ENCODE results near the gene POTEJ. TPM values are rescaled to one million over a fixed set of nuclear protein-coding genes. Genes with fewer than 3 reads are reported as not detected.
"Not testable (repeated sequence)": the region's sequence is repeated elsewhere in the genome, so short reads cannot be mapped to it uniquely, and the experiment has no call there.

POTEJ gene
- total and polyA plus RNA-seq, 2 donors (not counting 1 experiment from before 2014, with no cell fraction given) = not detected

DNA sequence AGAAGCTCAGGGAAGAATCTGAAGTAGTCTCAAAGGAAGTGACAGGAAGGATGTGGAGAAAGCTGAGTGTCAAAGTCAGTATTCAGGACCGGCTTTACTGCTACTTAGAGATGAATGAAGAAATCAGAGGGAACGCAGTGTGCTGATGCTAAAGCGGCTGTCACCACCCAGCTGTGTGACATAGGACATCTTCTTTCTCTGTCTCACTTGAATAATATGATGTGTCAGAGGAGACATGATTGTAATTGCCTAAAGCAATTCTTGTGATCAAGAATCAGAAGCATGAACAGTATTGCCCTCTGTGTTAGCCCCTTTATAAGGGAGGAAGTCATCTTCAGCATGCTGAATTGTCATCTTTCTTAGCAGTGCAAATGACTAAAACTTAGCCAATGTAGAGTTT is 92.0 kb downstream of the POTEJ start:
- H3K36me3 ChIP-seq (replicated peaks in 1 of 2; ENCODE audit: control extremely low read depth in 1 of 2, control insufficient read depth in 1 of 2, extremely low read depth in 1 of 2, insufficient read depth in 2 of 2, low read length in 1 of 2); DNase-seq; H3K9ac ChIP-seq (ENCODE audit: low read length); CTCF ChIA-PET; intact Hi-C loops (cut with micrococcal nuclease); H3K9me3 ChIP-seq (ENCODE audit: control extremely low read depth in 1 of 3, control insufficient read depth in 2 of 3, insufficient read depth in 1 of 3, low read length in 2 of 3); H3K27me3 Mint-ChIP-seq; H3K4me3 ChIP-seq (ENCODE audit: control extremely low read depth in 1 of 5, extremely low read depth in 1 of 5, insufficient read depth in 1 of 5, low read depth in 2 of 5, low read length in 4 of 5); H3K4me1 Mint-ChIP-seq; H2AFZ ChIP-seq (ENCODE audit: insufficient read depth, low read depth, low read length, poor library complexity, severe bottlenecking); H3K4me3 Mint-ChIP-seq; H3K27ac ChIP-seq (ENCODE audit: low read length in 2 of 2); H4K20me1 ChIP-seq (ENCODE audit: control insufficient read depth, insufficient read depth, low read length, poor library complexity, severe bottlenecking); H3K27me3 ChIP-seq (replicated peaks in 1 of 4; ENCODE audit: control extremely low read depth in 1 of 4, control insufficient read depth in 3 of 4, insufficient read depth in 4 of 4, low read length in 3 of 4); H3K9me3 Mint-ChIP-seq (ENCODE audit: insufficient read depth); H3K4me2 ChIP-seq (replicated peaks; ENCODE audit: low read depth, low read length, poor library complexity, severe bottlenecking); POLR2A ChIA-PET; H3K79me2 ChIP-seq (ENCODE audit: control insufficient read depth, insufficient read depth, low read length); H3K27ac Mint-ChIP-seq; H3K4me1 ChIP-seq (ENCODE audit: control insufficient read depth in 2 of 2, insufficient read depth in 2 of 2, low read length in 2 of 2); ATAC-seq (ENCODE audit: low read depth): not testable (repeated sequence)
- WGBS (ENCODE audit: insufficient coverage) = no CpG with 5 or more reads among the region's 3 CpGs

Small RNA genes within 50 kb of the gene (small RNA-seq; reads per million reads assigned to genes)
- gene RF00017 (ENCODE audit: insufficient read length, low read depth, low replicate concordance) (not detected), gene RNU6-848P (ENCODE audit: insufficient read length, low read depth, low replicate concordance) (not detected)

Other genes with a start within 250 kb of the POTEJ start
- gene POTEI, start 102.1 kb upstream of the POTEJ start, total RNA-seq = not detected in 2 replicates
- gene POTEI, start 102.1 kb upstream of the POTEJ start, polyA plus RNA-seq = not detected in 2 replicates
- gene CFC1B, start 90.2 kb upstream of the POTEJ start, total RNA-seq = not detected in 2 replicates
- not detected in 2 replicates for gene CFC1B, start 90.2 kb upstream of the POTEJ start, polyA plus RNA-seq
- not detected in 2 replicates for gene CFC1, start 11.9 kb upstream of the POTEJ start, total RNA-seq
- gene CFC1, start 11.9 kb upstream of the POTEJ start, polyA plus RNA-seq = not detected in 2 replicates
- not detected in 2 replicates for gene GPR148, start 117.6 kb downstream of the POTEJ start, total RNA-seq
- gene GPR148, start 117.6 kb downstream of the POTEJ start, polyA plus RNA-seq = not detected in 2 replicates
- gene AMER3, start 144.1 kb downstream of the POTEJ start, total RNA-seq = not detected in 2 replicates
- not detected in 2 replicates for gene AMER3, start 144.1 kb downstream of the POTEJ start, polyA plus RNA-seq
- gene ARHGEF4, start 225.5 kb downstream of the POTEJ start, total RNA-seq = 1.7 and 2.1 TPM in 2 replicates
- not detected in 2 replicates for gene ARHGEF4, start 225.5 kb downstream of the POTEJ start, polyA plus RNA-seq

All from B cell (primary cell).